Measurements from ENCODE around the gene ZFHX3.

DNA sequence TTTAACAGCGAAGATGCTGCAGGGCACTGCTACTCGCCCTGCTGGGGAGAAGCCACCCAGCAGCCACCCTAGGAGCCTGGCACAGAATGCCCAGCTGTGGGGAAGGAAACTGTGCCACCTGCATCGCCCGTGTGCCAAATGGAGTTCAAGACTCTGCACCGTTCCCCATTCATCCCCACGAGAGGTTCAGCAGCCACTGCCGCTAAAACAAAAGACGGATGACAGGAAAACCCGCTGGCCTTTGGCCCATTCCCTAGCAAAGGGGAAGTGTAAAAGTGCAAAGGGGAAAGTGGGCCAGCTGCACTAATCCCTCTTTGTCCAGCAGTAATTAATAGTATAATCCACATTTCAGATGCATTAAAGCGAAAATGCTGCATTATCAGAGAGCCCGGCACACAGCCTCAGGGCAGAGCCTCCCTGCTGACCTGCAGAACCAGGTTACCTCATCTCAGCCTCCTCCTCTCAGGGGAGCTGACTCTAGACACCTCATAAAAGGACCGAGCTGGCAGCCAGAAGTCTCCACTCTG, 37.7 kb downstream of the ZFHX3 start:
- TF ChIP-seq, protein P1, sequence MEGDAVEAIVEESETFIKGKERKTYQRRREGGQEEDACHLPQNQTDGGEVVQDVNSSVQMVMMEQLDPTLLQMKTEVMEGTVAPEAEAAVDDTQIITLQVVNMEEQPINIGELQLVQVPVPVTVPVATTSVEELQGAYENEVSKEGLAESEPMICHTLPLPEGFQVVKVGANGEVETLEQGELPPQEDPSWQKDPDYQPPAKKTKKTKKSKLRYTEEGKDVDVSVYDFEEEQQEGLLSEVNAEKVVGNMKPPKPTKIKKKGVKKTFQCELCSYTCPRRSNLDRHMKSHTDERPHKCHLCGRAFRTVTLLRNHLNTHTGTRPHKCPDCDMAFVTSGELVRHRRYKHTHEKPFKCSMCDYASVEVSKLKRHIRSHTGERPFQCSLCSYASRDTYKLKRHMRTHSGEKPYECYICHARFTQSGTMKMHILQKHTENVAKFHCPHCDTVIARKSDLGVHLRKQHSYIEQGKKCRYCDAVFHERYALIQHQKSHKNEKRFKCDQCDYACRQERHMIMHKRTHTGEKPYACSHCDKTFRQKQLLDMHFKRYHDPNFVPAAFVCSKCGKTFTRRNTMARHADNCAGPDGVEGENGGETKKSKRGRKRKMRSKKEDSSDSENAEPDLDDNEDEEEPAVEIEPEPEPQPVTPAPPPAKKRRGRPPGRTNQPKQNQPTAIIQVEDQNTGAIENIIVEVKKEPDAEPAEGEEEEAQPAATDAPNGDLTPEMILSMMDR (IDR thresholded peaks at IDR 0.05), result no peak
- no peak for TF ChIP-seq POLR2A (IDR thresholded peaks at IDR 0.05)

Data from testis (tissue), 2 donors.